K562 (cell line): ENCODE measurements around the gene DACT1. TPM values are rescaled to one million over a fixed set of nuclear protein-coding genes. Genes with fewer than 3 reads are reported as not detected.

Source experiments
- ATAC-seq: fragments of 200-7000 bp; cut with Tn5 transposase; 3 replicates; pipeline ENCODE4 v1.9.1; 2020; ENCODE audit warnings: moderate library complexity
- BruUV-seq: library from RNA; stranded (reverse); fragments of 400-500 nt; replicated peaks from 2 replicates; lab custom pipeline; 2021; lab: Mats Ljungman, UMichigan
- CTCF ChIA-PET: fragments of 300-600 bp; formaldehyde crosslinking; extraction: SDS; loops from one replicate; lab custom pipeline; 2021; ENCODE audit warnings: low intra/inter-chr PET ratio; lab: Yijun Ruan, JAX
- POLR2A ChIA-PET: fragments of 300-600, 350-650 bp; sonication (Branson Sonifier 250); formaldehyde crosslinking; extraction: SDS; loops from one replicate; lab custom pipeline; 2021; ENCODE audit warnings: antibody characterized with exemption, inconsistent platforms; lab: Yijun Ruan, JAX
- DNase-seq, 4 experiments: peaks; one replicate each; pipeline versions ENCODE4 v3.0.0 to v3.0.0-alpha.2; 2011 to 2018; ENCODE audit warnings: low spot score in 3 of 4, mixed read lengths in 3 of 4; ENCODE audit errors: extremely low read depth in 1 of 4
- FAIRE-seq: peaks from 2 replicates; lab custom pipeline; 2011; peaks lifted over from hg19 to GRCh38; lab: Jason Lieb, UNC
- H2AFZ ChIP-seq: 2 replicates; pipeline ENCODE4 v1.6.0; 2011; ENCODE audit warnings: low read depth, low read length, control low read depth, inconsistent platforms
- H3K27ac ChIP-seq: fragments of 200-600 bp; 3 replicates; pipeline ENCODE4 v1.8.0; 2011; ENCODE audit warnings: low read depth, mild to moderate bottlenecking, control low read depth, inconsistent platforms, low read length, moderate library complexity, mixed read lengths; ENCODE audit errors: extremely low read depth
- H3K27me3 ChIP-seq, 2 experiments: fragments of 300-600 bp in 1 of 2; 2 replicates in 1 of 2; 3 replicates in 1 of 2; pipeline versions ENCODE4 v1.6.0 to v1.8.0; 2011; ENCODE audit warnings: inconsistent platforms in 2 of 2, low read length in 2 of 2, mild to moderate bottlenecking in 1 of 2, mixed read lengths in 1 of 2, moderate library complexity in 1 of 2; ENCODE audit not compliant: control insufficient read depth in 2 of 2, insufficient read depth in 2 of 2
- H3K36me3 ChIP-seq: fragments of 300-600 bp; 3 replicates; pipeline ENCODE4 v1.8.0; 2011; ENCODE audit warnings: mild to moderate bottlenecking, low read length, inconsistent platforms; ENCODE audit not compliant: control insufficient read depth, insufficient read depth
- H3K4me1 ChIP-seq, 2 experiments: fragments of 200-600 bp in 1 of 2; replicated peaks in 1 of 2; 2 replicates in 1 of 2; 3 replicates in 1 of 2; pipeline versions ENCODE4 v1.5.1 to v1.8.0; 2011; ENCODE audit warnings: inconsistent platforms in 2 of 2, low read length in 2 of 2, mild to moderate bottlenecking in 1 of 2, mixed read lengths in 1 of 2, moderate library complexity in 1 of 2; ENCODE audit not compliant: control insufficient read depth in 2 of 2, insufficient read depth in 2 of 2
- H3K4me2 ChIP-seq: 2 replicates; pipeline ENCODE4 v1.6.1; 2011; ENCODE audit warnings: low read length, control low read depth, inconsistent platforms, mixed read lengths; ENCODE audit not compliant: insufficient read depth
- H3K4me3 ChIP-seq: fragments of 200-600 bp; sonication (generic), shearing (Covaris generic); 2 replicates; pipeline ENCODE4 v1.5.1; 2016; ENCODE audit warnings: control low read depth, inconsistent platforms
- H3K79me2 ChIP-seq: fragments of 200-600 bp; 3 replicates; pipeline ENCODE4 v1.8.0; 2011; ENCODE audit warnings: low read length, inconsistent platforms; ENCODE audit not compliant: control insufficient read depth, insufficient read depth
- H3K9ac ChIP-seq, 2 experiments: 2 replicates each; pipeline versions ENCODE4 v1.6.0 to v1.6.1; 2011; ENCODE audit warnings: low read depth in 2 of 2, low read length in 2 of 2, control low read depth in 1 of 2, inconsistent platforms in 1 of 2, mild to moderate bottlenecking in 1 of 2, mixed read lengths in 1 of 2; ENCODE audit not compliant: insufficient read depth in 1 of 2
- H3K9me1 ChIP-seq: one replicate; pipeline ENCODE4 v1.6.0; 2011; ENCODE audit warnings: inconsistent platforms, mild to moderate bottlenecking, low read length, moderate library complexity; ENCODE audit not compliant: control insufficient read depth, insufficient read depth
- H3K9me3 ChIP-seq: replicated peaks from 2 replicates; pipeline ENCODE4 v1.5.1; 2011; ENCODE audit warnings: low read depth, low read length, inconsistent platforms; ENCODE audit not compliant: control insufficient read depth, insufficient read depth
- H4K20me1 ChIP-seq: replicated peaks from 2 replicates; pipeline ENCODE4 v1.6.1; 2011; ENCODE audit warnings: low read length, inconsistent platforms, mixed read lengths; ENCODE audit not compliant: control insufficient read depth, insufficient read depth
- ATF3 ChIP-seq, 2 experiments: fragments of 450-650 bp in 1 of 2; sonication (generic) in 1 of 2; formaldehyde crosslinking in 1 of 2; IDR thresholded peaks in 1 of 2; conservative IDR thresholded peaks in 1 of 2; 2 replicates each; pipeline versions ENCODE4 v1.6.1 to v1.8.1; 2016 to 2023; ENCODE audit warnings: mild to moderate bottlenecking in 2 of 2, moderate library complexity in 2 of 2, inconsistent platforms in 1 of 2, missing genetic modification reagents in 1 of 2
- DLX4 ChIP-seq: fragments of 250-450 bp; sonication (Bioruptor Pico); IDR thresholded peaks from 2 replicates; pipeline ENCODE4 v1.6.1; 2021; ENCODE audit warnings: mild to moderate bottlenecking
- PML ChIP-seq: IDR thresholded peaks from 2 replicates; pipeline ENCODE4 v1.6.1; 2012; ENCODE audit warnings: low read length, inconsistent platforms
- PRMT5 ChIP-seq: sonication (generic); formaldehyde crosslinking; IDR thresholded peaks from 2 replicates; pipeline ENCODE4 v1.5.0; 2020; ENCODE audit warnings: missing genetic modification reagents
- RBM25 ChIP-seq: fragments of 200-400 bp; formaldehyde crosslinking; IDR thresholded peaks from 2 replicates; pipeline ENCODE4 v1.6.1; 2018; ENCODE audit warnings: low read length, low read depth, moderate library complexity; ENCODE audit not compliant: severe bottlenecking
- SMAD1 ChIP-seq: fragments of 150-350 bp; IDR thresholded peaks from 2 replicates; pipeline ENCODE4 v1.6.1; 2014; ENCODE audit warnings: low read length, low read depth; ENCODE audit not compliant: partially characterized antibody
- SMAD2 ChIP-seq: fragments of 150-350 bp; IDR thresholded peaks from 2 replicates; pipeline ENCODE4 v1.6.1; 2014; ENCODE audit warnings: low read depth, mild to moderate bottlenecking, low read length
- SMAD4 ChIP-seq: fragments of 250-450 bp; sonication (Bioruptor Pico); conservative IDR thresholded peaks from 2 replicates; pipeline ENCODE4 v1.8.0; 2021; ENCODE audit warnings: inconsistent platforms, mild to moderate bottlenecking, moderate library complexity
- XRCC5 ChIP-seq: fragments of 200-400 bp; formaldehyde crosslinking; IDR thresholded peaks from 2 replicates; pipeline ENCODE4 v1.6.1; 2017; ENCODE audit warnings: low read depth, mild to moderate bottlenecking, low read length
- ZBTB11 ChIP-seq, 3 experiments: fragments of 200-800 bp in 1 of 3; fragments of 250-450 bp in 1 of 3; fragments of 450-650 bp in 1 of 3; sonication (Bioruptor Pico) in 1 of 3; sonication (Bioruptor generic) in 1 of 3; formaldehyde crosslinking in 1 of 3; IDR thresholded peaks; 2 replicates each; pipeline versions ENCODE4 v1.6.1 to v1.8.0; 2016 to 2022; ENCODE audit warnings: mild to moderate bottlenecking in 2 of 3, missing genetic modification characterization in 2 of 3, missing compliant biosample characterization in 1 of 3, moderate library complexity in 1 of 3
- ZBTB43 ChIP-seq: sonication (generic); formaldehyde crosslinking; IDR thresholded peaks from 2 replicates; pipeline ENCODE4 v1.8.0; 2023; ENCODE audit warnings: mild to moderate bottlenecking, missing genetic modification reagents
- ZNF232 ChIP-seq: sonication (generic); formaldehyde crosslinking; IDR thresholded peaks from 2 replicates; pipeline ENCODE4 v1.8.0; 2022; ENCODE audit warnings: mild to moderate bottlenecking, missing genetic modification reagents
- ZNF316 ChIP-seq: fragments of 450-650 bp; IDR thresholded peaks from 2 replicates; pipeline ENCODE4 v1.6.1; 2016
- ZNF324 ChIP-seq: fragments of 250-450 bp; sonication (Bioruptor Pico); IDR thresholded peaks from 2 replicates; pipeline ENCODE4 v1.4.0; 2020; ENCODE audit warnings: mild to moderate bottlenecking
- ZNF75A ChIP-seq: fragments of 450-650 bp; formaldehyde crosslinking; IDR thresholded peaks from 2 replicates; pipeline ENCODE4 v1.4.0; 2020; ENCODE audit warnings: mild to moderate bottlenecking
- WGBS: fragments of 100-300 bp; shearing (Covaris generic); methylation state at CpG from one replicate; pipeline ENCODE4 v1.1.6; 2016; ENCODE audit warnings: low coverage, mixed read lengths; ENCODE audit not compliant: insufficient coverage; ENCODE audit errors: missing lambda C conversion rate; 5-methylcytosine and 5-hydroxymethylcytosine counted together
- in situ Hi-C: fragments of 300-500 bp; cut with MboI; formaldehyde crosslinking; loops from 4 replicates; pipeline ENCODE4 v1.15.0; 2018; ENCODE audit warnings: inconsistent platforms, mixed read lengths
- intact Hi-C: fragments of 100-400 bp; cut with micrococcal nuclease; formaldehyde crosslinking; loops from 2 replicates; pipeline ENCODE4 v1.14.2; 2022
- polyA plus RNA-seq, 8 experiments: library from polyadenylated mRNA; depleted of rRNA in 4 of 8; stranded (reverse) in 5 of 8; unstranded in 3 of 8; fragments of >200 nt; fragmentation: Nextera tagmentation in 2 of 8; fragmentation: Illumina TruSeq in 1 of 8; extraction: Ambion mirVana in 2 of 8; extraction: Trizol in 1 of 8; gene quantifications; 2 replicates each; pipeline versions ENCODE4 v1.2.1 to v1.2.3, GENCODE V29; 2011 to 2014; ENCODE audit warnings: inconsistent platforms in 1 of 8, missing spikeins in 1 of 8
- total RNA-seq, 7 experiments: library from RNA; depleted of rRNA in 6 of 7; stranded (reverse); fragments of >200 nt in 6 of 7; fragmentation: Illumina TruSeq in 2 of 7; extraction: Trizol in 2 of 7; gene quantifications; 2 replicates each; pipeline versions ENCODE4 v1.2.1 to v1.2.3, GENCODE V29; 2011 to 2021; ENCODE audit warnings: low replicate concordance in 1 of 7

The DACT1 gene
- total and polyA plus RNA-seq, 9 of the 15 experiments (the other 6 are each of a cell fraction or from before 2014, with no cell fraction given): 0.07 to 0.30 (median 0.13) TPM

- intact Hi-C loops: no loop called here
- CTCF ChIA-PET: no interaction called here
- BruUV-seq: no TSS peak
- POLR2A ChIA-PET: no interaction called here
- Histone ChIP-seq H3K27me3 (peaks cover 3 to 4% of the 10 kb centered on the region in 2 experiments; a peak in 1 of 5 replicates), H3K9me1 (no peaks in the 10 kb centered on the region), H3K9ac (no peak overlapping the region), H3K4me2 (no peak overlapping the region), H3K36me3 (no peaks in the 10 kb centered on the region), H3K27ac (no peak overlapping the region), H3K4me1 (no peaks in the 10 kb centered on the region), H3K9me3 (no peaks in the 10 kb centered on the region), H3K79me2 (no peaks in the 10 kb centered on the region), H4K20me1 (no peaks in the 10 kb centered on the region), H2AFZ (no peak overlapping the region), H3K4me3 (no peak overlapping the region)
- FAIRE-seq: no peak
- in situ Hi-C loops: no loop called here
- 0% methylated on average over 1 of the region's 1 CpG for WGBS
- no peak for DNase-seq
- TF ChIP-seq ZNF316 (no peak), ZNF75A (no peak), RBM25 (no peak), ZBTB11 (CRISPR knock-in tag; IDR thresholded peaks at IDR 0.05) (no peak), ZBTB43 (CRISPR knock-in tag) (no peak), XRCC5 (no peak), ZNF324 (CRISPR knock-in tag) (no peak), ATF3 (IDR thresholded peaks at IDR 0.05) (no peak), ATF3 (CRISPR knock-in tag; conservative IDR thresholded peaks at IDR 0.05) (no peak), SMAD2 (no peak), PRMT5 (CRISPR knock-in tag) (no peak), PML (no peak), SMAD1 (no peak), DLX4 (CRISPR knock-in tag) (no peak), SMAD4 (CRISPR knock-in tag) (no peak), ZNF232 (CRISPR knock-in tag) (no peak)
- no peak for ATAC-seq
Measured at GRCh38 chr14:58625438-58625837, 12.3 kb upstream of the DACT1 start.
